ENCODE measurements around the gene SKIL.
"Not testable (repeated sequence)": the region's sequence is repeated elsewhere in the genome, so short reads cannot be mapped to it uniquely, and the experiment has no call there.

The SKIL gene, protein sequence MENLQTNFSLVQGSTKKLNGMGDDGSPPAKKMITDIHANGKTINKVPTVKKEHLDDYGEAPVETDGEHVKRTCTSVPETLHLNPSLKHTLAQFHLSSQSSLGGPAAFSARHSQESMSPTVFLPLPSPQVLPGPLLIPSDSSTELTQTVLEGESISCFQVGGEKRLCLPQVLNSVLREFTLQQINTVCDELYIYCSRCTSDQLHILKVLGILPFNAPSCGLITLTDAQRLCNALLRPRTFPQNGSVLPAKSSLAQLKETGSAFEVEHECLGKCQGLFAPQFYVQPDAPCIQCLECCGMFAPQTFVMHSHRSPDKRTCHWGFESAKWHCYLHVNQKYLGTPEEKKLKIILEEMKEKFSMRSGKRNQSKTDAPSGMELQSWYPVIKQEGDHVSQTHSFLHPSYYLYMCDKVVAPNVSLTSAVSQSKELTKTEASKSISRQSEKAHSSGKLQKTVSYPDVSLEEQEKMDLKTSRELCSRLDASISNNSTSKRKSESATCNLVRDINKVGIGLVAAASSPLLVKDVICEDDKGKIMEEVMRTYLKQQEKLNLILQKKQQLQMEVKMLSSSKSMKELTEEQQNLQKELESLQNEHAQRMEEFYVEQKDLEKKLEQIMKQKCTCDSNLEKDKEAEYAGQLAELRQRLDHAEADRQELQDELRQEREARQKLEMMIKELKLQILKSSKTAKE

DNA sequence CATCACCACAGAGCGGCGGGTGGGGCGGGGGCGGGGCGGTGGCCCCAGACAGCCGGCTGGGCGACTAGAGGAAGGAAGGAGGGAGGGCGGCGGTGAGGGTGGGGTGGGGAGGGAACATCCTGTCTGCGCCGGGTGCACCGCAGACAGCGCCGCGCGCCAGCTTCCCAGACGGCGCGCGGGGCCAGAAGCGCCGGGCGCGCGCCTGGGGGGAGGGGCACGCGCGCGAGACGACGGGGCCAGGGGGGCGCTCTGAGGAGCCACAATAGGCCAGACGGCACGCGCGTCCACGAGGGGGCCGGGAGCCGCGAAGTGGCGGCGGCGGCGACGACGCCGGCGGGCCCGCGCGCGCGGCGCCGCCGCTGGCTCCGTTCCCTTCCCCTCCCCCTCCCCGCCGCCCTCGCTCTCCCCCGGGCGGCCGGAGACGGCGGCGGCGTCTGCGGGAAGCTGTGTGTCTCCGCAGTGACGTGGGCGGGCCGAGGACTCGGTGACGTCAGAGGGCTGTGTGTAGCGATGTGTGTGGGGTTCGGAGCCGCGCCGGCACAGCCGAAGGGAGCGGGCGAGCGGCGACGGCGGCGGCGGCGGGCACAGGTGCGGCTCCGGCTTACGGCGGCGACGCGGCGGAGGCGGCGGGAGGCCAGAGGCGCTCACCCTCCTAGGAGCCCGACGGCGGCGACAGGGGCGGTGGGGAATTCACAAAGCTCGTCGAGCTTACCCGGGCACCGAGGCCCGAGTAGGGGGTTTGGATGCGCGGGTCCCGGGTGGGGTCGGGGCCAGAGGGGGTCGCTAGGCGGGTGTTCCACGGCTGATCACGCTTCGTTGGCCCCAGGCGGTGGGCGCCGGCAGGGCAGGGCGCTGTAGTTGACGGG lies at the start of gene SKIL:
SKIL (plus strand) TSS at position 540 of the 866 bp plus-strand sequence. CDS start 2,617 bp downstream, outside the sequence.
- peak; percentile 91 to 93 for DNase-seq

DNA sequence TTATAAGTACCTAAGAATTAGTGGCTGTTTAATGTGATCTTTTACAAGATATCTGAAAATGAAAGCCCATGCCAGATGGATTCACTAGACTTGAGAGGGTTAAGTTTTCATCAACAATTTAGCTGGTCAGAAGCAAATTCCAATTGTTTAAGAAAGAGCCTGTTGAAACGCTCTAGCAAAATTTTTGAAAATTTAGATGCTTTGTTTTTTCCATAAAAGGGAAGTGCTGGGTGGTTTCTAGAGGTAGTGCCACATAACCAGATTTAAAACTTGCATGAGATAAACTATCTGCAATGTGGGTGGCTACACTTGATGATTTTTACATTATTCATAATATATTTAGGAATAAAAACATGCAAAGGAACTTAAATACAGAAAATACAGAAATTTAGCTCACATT lies 48.5 kb upstream of the SKIL start:
- no peak for DNase-seq

DNA sequence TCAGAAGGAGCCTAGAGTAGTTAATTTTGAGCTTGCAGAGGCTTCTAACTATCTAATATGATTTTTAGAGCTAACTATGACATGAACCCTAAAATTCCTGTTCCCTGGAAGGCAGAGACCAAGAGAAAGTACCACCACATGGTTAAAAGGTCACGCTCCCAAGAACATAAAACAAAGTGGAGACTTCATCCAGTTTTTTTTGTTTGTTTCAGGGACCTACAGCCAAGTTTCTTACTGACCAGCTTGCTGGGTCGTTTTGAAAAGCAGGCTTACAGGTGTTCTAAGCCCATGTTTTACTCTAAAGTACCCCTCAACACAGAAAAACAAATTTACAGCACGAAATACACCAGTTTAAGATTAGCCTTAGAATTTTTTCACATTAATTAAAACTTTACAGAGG lies 39.6 kb upstream of the SKIL start:
- DNase-seq: no peak

DNA sequence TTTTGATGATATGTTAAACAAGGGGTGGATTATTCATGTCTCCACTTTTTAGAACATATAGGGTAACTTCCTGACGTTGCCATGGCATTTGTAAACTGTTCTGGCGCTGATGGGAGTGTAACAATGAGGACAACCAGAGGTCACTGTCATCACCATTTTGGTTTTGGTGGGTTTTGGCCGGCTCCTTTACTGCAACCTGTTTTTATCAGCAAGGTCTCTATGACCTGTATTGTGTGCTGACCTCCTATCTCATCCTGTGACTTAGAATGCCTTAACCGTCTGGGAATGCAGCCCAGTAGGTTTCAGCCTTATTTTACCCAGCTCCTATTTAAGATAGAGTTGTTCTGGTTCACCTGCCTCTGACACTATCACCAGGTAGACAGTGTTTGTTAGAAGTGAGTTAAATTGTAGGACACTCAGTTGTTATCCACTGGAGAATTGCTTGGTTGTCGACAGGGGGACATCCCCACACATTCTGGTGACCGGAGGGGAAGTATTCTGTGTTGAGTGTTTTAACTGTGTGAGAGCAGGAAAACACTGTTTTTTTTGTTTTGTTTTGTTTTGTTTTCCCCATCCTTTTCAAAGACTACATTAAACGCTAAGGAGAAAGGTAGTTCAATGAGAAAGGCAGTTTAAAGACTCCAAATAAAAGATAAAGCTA lies 36.9 kb upstream of the SKIL start:
- no peak for DNase-seq

DNA sequence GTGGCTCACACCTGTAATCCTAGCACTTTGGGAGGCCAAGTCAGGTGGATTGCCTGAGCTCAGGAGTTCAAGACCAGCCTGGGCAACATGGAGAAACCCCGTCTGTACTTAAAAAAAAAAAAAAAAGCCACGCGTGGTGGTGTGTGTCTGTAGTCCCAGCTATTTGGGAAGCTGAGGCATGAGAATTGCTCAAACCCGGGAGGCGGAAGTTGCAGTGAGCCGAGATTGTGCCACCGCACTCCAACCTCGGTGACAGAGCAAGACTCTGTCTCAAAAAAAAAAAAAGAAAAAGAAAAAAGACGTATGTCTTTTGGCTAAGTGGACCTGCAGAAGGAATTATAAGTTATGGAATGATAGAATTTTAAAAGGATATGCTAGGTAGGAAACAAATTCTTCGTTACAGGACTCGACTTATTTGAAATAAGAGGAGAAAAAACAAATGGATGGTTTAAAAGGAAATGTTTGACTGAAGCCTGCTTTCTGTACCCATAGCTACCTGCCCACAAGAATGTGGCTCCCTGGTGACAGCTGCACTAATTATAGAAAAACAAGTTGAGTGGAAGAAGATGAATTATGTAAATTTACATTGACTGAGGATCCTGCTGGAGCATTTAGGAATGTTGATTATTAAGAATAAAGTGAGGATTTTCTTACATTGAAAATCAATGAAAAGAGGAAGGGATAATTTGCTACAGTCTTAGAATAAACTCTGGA lies 36.0 kb upstream of the SKIL start:
- DNase-seq: no peak

DNA sequence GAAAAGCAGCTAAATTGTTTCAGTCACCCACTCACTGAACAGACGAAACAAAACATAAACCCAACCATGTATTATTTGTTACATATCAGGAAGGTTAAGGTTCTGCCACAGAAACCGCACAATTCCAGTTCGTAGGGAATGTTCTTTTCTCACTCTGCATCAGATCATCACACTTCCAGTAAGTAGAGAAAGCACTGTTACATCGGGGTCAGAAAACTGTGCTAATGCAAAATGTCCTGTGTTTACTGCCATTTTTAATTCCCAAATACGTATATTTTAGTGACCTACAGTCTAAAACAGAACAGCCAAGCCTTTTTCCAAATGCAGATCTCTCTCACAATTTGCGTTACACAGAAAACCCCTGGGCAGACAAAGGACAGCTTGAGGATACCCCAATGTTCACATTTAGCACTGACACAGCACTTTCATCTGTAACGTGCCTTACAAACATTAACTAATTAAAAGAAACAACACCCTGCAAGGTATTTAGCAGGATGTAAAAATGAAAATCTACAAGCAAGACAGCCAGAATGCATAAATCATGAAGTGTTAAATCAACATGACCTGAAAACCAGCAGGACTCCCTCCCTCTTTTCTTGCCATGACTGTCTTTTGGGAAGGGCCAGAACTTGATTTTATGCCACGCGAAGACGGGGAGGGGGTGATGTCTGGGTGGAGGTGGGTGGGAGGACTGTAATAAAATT lies 34.8 kb upstream of the SKIL start:
- DNase-seq: no peak

DNA sequence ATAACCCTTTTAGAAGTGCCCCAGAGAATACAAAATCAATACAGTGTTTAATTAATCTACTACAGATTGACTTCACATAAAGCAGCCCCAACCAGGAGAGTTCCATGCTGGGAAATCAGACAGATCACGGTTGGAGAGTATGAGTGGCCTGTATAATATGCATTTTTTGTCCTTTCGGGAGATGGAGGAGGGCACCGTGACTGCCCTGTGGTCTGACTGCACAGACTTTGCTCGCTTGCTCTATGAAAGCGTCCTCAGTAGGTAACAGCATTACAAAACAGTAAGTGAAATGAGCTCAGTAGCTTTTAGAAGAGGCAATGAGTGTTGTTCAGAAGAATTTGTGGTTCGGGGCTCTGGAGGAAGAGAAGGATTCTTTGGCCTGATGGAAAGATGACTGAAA lies 34.2 kb upstream of the SKIL start:
- DNase-seq: no peak

DNA sequence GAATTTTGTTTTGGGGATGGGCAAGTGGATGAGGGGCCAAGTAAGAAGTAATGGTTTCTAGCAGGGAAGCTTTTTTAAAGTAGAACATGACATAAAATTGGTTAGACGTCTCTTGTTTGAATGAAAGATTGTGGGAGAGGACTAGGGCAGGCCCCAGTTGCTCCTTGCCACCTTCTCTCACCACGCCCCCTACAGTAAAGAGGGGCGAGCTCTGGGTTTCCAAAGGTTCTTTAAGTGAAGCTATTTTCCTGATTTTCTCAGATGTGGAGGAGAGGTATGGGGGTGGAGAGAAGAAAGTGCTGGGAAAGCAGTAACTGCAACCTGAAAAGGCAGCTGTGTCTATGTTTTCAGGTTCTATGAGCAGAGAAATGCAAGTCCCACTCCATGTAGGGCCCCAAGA lies 32.6 kb upstream of the SKIL start:
- DNase-seq: no peak

DNA sequence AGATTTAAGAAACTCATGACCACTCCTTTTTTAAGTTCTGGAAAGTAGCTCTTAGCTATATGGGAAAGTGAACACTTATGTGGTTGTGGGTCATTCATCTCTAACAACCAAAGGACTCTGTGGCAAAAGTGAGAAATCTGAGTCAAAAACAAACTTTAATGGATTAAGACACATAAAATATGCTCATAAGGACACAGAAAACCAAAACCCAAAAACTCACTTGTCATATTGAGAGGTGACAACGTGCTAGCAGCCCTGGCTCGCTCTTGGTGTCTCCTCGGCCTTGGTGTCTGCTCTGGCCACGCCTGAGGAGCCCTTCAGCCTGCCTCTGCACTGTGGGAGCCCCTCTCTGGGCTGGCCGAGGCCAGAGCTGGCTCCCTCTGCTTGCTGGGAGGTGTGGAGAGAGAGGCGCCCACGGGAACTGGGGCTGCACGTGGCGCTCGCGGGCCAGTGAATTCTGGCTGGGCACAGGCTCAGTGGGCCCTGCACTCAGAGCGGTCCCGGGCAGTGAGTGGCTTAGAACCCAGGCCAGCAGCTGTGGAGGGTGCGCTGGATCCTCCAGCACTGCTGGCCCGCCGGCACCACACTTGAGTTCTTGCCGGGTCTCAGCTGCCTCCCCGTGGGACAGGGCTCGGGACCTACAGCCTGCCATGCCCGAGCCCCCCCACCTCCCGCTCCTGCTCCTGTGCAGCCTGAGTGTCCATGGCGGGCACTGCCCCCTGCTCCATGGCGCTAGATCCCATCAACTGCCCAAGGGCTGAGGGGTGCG lies 30.3 kb upstream of the SKIL start:
- DNase-seq: no peak

DNA sequence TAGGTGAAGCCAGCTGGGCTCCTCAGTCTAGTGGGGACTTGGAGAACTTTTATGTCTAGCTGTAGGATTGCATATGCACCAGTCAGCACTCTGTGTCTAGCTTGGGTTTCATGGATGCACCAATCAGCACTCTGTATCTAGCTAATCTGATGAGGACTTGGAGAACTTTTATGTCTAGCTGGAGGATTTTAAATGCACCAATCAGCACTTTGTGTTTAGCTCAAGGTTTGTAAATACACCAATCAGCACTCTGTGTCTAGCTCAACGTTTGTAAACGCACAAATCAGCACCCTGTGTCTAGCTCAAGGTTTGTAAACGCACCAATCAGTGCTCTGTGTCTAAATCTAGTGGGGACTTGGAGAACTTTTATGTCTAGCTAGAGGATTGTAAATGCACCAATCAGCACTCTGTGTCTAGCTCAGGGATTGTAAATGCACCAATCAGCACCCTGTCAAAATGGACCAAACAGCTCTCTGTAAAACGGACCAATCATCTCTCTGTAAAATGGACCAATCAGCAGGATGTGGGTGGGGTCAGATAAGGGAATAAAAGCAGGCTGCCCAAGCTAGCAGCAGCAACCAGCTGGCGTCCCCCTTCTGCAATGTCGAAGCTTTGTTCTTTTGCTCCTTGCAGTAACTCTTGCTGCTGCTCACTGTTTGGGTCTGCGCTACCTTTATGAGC lies 29.5 kb upstream of the SKIL start:
- not testable (repeated sequence) for DNase-seq

DNA sequence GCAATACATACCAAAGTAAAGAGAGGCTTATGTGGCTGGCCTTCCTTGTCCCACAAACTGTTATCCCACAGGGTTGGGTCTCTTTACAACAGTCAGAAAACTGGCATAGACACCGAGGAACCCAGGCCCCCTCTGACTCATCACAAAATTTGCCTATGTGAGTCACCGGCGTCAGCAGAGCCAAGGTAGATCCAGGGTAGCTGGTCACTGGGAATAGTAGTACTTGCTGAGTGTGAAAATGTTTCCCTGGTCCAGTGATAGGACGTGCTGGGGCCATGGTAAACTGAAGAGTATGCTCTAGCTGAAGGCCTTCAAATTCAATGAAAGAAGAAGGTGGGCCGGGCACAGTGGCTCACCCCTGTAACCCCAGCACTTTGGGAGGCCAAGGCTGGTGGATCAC lies 27.1 kb upstream of the SKIL start:
- DNase-seq: no peak

DNA sequence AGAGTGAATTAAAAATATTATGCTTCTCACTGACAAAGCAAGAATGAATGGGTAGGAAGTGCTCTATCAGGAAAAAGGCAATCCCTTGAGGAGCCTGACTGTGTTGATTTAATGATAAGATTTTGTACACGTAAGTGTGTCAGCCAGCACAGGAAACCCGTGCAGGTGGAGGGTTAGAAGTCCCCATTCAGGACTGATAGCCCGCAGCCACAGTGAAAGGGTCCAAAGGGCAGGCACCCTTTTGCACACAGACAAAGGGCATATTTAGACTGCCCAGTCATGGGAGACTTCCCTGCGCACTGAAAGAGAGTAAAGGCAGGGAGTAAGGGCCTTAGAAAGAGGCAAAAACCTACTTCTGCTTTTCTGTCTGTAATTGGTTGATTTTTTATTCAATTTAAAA lies 26.4 kb upstream of the SKIL start:
- DNase-seq: no peak

DNA sequence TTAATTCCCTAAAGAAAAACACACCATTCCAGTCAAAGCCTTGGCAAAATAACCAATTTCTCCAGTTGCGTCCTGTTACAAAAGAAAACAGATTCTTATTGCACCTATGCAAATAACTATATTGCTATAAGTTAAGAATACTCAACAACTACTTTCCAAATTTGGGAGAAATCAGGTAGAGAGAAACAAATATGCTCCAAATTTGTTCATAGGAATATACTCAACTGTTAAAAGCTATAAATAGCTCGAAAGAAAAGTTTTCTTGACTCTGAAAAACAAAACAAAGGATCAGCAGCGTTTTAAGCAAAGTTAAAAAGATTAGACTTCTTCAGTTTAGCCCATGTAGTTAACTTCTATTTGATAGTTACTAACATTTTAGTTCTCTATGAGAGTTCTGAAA lies 20.1 kb upstream of the SKIL start:
- no peak for DNase-seq

DNA sequence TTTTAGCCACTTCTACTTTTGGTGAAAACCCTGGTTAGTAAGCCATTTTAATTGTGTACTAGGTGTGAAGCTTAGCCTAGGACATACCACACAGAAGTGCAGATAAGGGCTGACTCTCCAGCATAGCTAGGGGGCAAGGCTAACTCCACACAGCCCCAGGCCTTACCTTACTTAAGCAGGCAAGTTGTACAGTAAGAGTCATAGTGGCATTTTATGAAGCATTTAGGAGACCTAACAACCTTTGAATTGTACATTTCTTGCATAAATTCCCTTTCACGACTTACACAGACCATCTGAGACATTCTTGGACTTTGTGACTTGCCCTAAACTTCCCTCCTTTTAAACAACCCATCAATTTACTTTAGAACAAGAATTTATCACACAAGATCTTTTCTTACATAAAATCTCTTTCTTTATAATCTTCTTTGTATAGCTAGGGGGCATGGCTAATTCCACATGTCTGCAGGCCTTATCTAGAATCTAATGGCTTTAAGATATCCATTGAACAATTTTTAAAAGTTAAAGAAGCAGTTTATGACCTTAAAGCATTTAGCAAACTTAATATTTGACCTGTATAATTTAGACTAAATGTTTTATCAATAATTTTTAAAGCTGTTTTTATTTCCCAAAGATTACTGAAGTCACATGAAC lies 18.7 kb upstream of the SKIL start:
- no peak for DNase-seq

DNA sequence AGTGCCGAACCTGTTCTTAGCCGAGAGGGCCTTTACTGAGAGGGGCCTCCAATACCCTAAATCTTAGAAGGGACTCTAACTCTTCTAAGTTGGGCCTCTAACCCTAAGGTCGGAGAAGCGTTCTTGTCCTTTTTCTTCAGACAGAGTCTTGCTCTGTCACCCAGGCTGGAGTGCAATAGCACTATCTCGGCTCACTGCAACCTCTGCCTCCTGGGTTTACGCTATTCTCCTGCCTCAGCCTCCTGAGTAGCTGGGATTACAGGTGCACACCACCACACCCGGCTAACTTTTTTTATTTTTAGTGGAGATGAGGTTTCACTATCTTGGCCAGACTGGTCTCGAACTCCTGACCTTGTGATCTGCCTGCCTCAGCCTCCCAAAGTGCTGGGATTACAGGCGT lies 15.2 kb upstream of the SKIL start:
- DNase-seq: not testable (repeated sequence)

DNA sequence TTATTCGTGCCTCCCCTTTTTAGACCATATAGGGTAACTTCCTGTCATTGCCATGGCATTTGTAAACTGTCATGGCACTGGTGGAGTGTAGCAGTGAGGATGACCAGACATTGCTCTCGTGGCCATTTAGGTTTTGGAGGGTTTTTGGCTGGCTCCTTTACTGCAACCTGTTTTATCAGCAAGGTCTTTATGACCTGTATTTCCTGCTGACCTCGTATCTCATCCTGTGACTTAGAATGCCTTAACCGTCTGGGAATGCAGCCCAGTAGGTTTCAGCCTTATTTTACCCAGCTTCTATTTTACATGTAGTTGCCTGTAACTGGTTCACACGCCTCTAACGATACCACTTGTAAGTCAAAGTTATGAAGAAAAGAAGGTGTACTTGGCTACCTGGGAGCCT lies 13.7 kb upstream of the SKIL start:
- not testable (repeated sequence) for DNase-seq

DNA sequence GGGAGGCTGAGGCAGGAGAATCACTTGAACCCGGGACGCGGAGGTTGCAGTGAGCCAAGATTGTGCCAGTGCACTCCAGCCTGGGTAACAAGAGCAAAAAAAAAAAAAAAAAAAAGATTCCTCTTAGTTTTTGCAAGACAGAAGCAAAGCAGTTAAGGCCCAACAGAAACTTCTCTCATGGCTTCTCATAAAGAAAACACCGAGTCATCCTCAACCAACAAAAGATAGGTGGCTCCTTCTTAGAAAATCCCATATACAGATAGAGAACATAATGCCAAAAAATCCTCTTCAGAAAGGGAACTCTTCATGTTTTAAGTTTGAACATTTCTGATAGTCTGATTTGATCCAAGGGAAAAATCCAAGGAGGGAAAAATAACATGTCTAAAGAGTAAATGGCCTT lies 12.5 kb upstream of the SKIL start:
- no peak for DNase-seq

DNA sequence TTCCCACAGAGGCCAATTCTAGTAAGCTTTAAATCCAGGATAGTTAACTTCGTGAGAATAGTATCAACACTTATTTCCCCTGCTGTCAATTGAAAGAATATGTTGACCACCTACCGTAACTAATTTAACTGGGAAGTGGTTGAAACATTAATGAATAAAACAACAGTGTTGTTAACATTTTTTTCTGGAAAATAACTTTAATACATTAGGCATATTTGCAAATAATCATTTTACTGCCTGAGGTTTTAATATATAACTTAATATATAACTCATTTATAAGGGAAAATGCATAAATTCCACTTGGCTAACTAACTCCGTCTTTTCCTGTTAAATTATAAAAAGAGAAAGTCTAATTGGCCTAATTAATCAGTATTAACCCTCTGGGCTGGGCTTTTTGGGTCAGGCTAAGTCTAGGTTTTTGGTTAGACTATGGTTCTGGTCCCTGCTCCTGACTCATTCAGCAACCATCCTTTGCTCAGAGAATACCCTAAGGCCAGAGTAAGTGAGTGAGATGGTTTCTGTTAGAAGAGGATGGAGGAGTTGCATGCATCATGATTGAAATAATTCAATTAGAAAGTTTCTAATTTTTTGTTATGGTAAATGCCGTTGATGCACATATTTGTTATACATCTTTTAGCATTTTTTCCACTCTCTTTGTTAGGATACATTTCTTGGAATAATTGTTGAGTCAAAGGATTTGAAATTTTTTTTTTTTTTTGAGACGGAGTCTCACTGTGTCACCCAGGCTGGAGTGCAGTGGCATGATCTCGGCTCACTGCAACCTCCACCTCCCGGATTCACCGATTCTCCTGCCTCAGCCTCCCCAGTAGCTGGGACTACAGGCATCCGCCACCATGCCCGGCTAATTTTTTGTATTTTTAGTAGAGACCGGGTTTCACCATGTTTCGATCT lies 10.8 kb upstream of the SKIL start:
- no peak for DNase-seq
